ENCODE results near the gene CCNG2. TPM values are rescaled to one million over a fixed set of nuclear protein-coding genes. Genes with fewer than 3 reads are reported as not detected.

The CCNG2 gene
- total and polyA plus RNA-seq, 2 of the 13 experiments (the other 11 are each of a cell fraction or from before 2014, with no cell fraction given), result 3.9 to 11.5 TPM

GRCh38 chr4:77156912-77157858 is at the start of gene CCNG2 (continued):
- TF ChIP-seq ZNF687 (CRISPR knock-in tag; IDR thresholded peaks at IDR 0.05) (peak; percentile 79; the same call in 1 of the 2 replicates), ZNF747 (CRISPR knock-in tag; IDR thresholded peaks at IDR 0.05; ENCODE audit: borderline replicate concordance) (peak; percentile 45; the same call in 1 of the 2 replicates), HMG20A (CRISPR knock-in tag; IDR thresholded peaks at IDR 0.05; ENCODE audit: borderline replicate concordance) (no peak), MNT (IDR thresholded peaks at IDR 0.05) (peak; percentile 83), ZNF280D (CRISPR knock-in tag; IDR thresholded peaks at IDR 0.05) (no peak), U2AF2 (IDR thresholded peaks at IDR 0.05; ENCODE audit: low read depth, low read length) (peak; percentile 95), ZNF558 (CRISPR knock-in tag; IDR thresholded peaks at IDR 0.05; ENCODE audit: borderline replicate concordance) (peak; percentile 83; the same call in 1 of the 2 replicates), TEAD2 (CRISPR knock-in tag; IDR thresholded peaks at IDR 0.05) (no peak), MYC (CRISPR knock-in tag; IDR thresholded peaks at IDR 0.05; ENCODE audit: borderline replicate concordance) (peak; percentile 49; the same call in 1 of the 2 replicates), TFE3 (CRISPR knock-in tag; IDR thresholded peaks at IDR 0.05) (peak; percentile 77), NFKB2 (CRISPR knock-in tag; IDR thresholded peaks at IDR 0.05; ENCODE audit: borderline replicate concordance) (peak; percentile 72; the same call in 1 of the 2 replicates), ARNTL (CRISPR knock-in tag; IDR thresholded peaks at IDR 0.05) (peak; percentile 91), ATF7 (IDR thresholded peaks at IDR 0.05) (no peak), ATF7 (CRISPR knock-in tag; IDR thresholded peaks at IDR 0.05) (no peak), UBTF (CRISPR knock-in tag; IDR thresholded peaks at IDR 0.05) (peak; percentile 50)

All from HepG2 (cell line).